ENCODE data around the gene LRRC4C. TPM values are rescaled to one million over a fixed set of nuclear protein-coding genes. Genes with fewer than 3 reads are reported as not detected.

The LRRC4C gene
- total RNA-seq, 2 donors from 2014 or later: 0.95 to 3.2 TPM

- Histone ChIP-seq H3K4me3 (no peak overlapping the region), H3K27me3 (replicated peaks; ENCODE audit: insufficient read depth) (no peaks in the 10 kb centered on the region), H3K36me3 (no peaks in the 10 kb centered on the region), H3K27ac (no peak overlapping the region), H3K9me3 (no peaks in the 10 kb centered on the region), H3K4me1 (ENCODE audit: control insufficient read depth in 1 of 2, low read depth in 2 of 2) (no peaks in the 10 kb centered on the region)
- ATAC-seq (ENCODE audit: insufficient number of reproducible peaks, low FRiP score, low read depth) (no peak), DNase-seq (ENCODE audit: low spot score) (no peak)
- TF ChIP-seq CTCF (IDR thresholded peaks at IDR 0.05): no peak
These were observed 1296.3 kb downstream of the LRRC4C start for GRCh38 chr11:40162901-40163883.

GRCh38 chr11:40161854-40162410, 1297.5 kb downstream of the LRRC4C start:
- Histone ChIP-seq H3K27ac (no peak overlapping the region), H3K4me3 (no peak overlapping the region), H3K27me3 (replicated peaks; ENCODE audit: insufficient read depth) (no peaks in the 10 kb centered on the region), H3K9me3 (no peaks in the 10 kb centered on the region), H3K4me1 (ENCODE audit: control insufficient read depth in 1 of 2, low read depth in 2 of 2) (no peaks in the 10 kb centered on the region), H3K36me3 (no peaks in the 10 kb centered on the region)
- no peak for DNase-seq (ENCODE audit: low spot score)
- no peak for ATAC-seq (ENCODE audit: insufficient number of reproducible peaks, low FRiP score, low read depth)
- no peak for TF ChIP-seq CTCF (IDR thresholded peaks at IDR 0.05)

GRCh38 chr11:40160418-40160817, 1299.0 kb downstream of the LRRC4C start:
- no peak for DNase-seq (ENCODE audit: low spot score)
- Histone ChIP-seq H3K4me1 (ENCODE audit: control insufficient read depth in 1 of 2, low read depth in 2 of 2) (no peaks in the 10 kb centered on the region), H3K4me3 (no peak overlapping the region), H3K27ac (no peak overlapping the region), H3K27me3 (replicated peaks; ENCODE audit: insufficient read depth) (no peaks in the 10 kb centered on the region), H3K36me3 (no peaks in the 10 kb centered on the region), H3K9me3 (no peaks in the 10 kb centered on the region)
- no peak for TF ChIP-seq CTCF (IDR thresholded peaks at IDR 0.05)
- ATAC-seq (ENCODE audit: insufficient number of reproducible peaks, low FRiP score, low read depth): no peak

GRCh38 chr11:40149721-40150120, 1309.7 kb downstream of the LRRC4C start:
- Histone ChIP-seq H3K4me1 (ENCODE audit: control insufficient read depth in 1 of 2, low read depth in 2 of 2) (no peaks in the 10 kb centered on the region), H3K9me3 (no peaks in the 10 kb centered on the region), H3K4me3 (no peak overlapping the region), H3K36me3 (no peaks in the 10 kb centered on the region), H3K27me3 (replicated peaks; ENCODE audit: insufficient read depth) (no peaks in the 10 kb centered on the region), H3K27ac (no peak overlapping the region)
- DNase-seq (ENCODE audit: low spot score) (no peak), ATAC-seq (ENCODE audit: insufficient number of reproducible peaks, low FRiP score, low read depth) (no peak)
- TF ChIP-seq CTCF (IDR thresholded peaks at IDR 0.05): no peak

- DNase-seq (ENCODE audit: low spot score): no peak
- Histone ChIP-seq H3K4me3 (no peak overlapping the region), H3K36me3 (no peaks in the 10 kb centered on the region), H3K9me3 (no peaks in the 10 kb centered on the region), H3K27ac (no peak overlapping the region), H3K27me3 (replicated peaks; ENCODE audit: insufficient read depth) (no peaks in the 10 kb centered on the region), H3K4me1 (ENCODE audit: control insufficient read depth in 1 of 2, low read depth in 2 of 2) (no peaks in the 10 kb centered on the region)
- TF ChIP-seq CTCF (IDR thresholded peaks at IDR 0.05): no peak
- no peak for ATAC-seq (ENCODE audit: insufficient number of reproducible peaks, low FRiP score, low read depth)
These were observed 1318.9 kb downstream of the LRRC4C start for GRCh38 chr11:40140560-40140959.
